Superior temporal gyrus (tissue), 1 donor: ENCODE data around the gene EIF3J.
"Not testable (repeated sequence)": the region's sequence is repeated elsewhere in the genome, so short reads cannot be mapped to it uniquely, and the experiment has no call there.

Source experiments
- DNase-seq: peaks from one replicate; pipeline ENCODE4 v3.0.0-alpha.2; 2016; ENCODE audit errors: extremely low spot score

The EIF3J gene

DNA sequence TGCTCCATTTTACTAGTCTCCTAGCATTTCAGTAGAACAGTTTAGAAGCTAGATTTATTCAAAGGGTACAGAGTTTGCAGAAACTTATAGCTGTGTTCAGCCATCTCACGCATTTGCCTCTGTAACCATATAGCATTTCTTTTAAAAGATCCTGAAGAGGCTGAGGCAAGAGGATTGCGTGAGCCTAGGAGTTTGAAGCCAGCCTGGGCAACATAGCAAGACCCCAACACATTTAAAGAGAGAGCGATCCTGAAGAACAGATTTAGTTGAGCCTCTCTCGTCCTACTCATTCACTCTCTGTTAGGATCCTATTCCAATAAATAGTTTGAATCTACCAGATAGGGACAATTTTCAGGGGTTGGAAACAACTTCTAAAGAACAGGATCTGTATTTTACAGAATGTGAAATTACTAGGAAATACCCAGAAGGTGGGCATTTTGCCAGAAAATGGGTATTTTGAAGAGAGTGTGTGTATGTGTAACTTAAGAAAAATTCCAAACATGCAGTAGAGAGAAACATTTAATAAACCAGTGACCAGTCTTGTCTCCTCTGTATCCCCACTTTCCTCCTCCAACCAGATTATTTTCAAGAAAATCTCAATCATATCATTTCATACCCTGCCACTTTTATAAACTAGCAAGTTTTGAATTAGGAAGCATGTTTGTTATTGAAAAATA is 4.5 kb downstream of the EIF3J start:
- DNase-seq: peak; percentile 14

DNA sequence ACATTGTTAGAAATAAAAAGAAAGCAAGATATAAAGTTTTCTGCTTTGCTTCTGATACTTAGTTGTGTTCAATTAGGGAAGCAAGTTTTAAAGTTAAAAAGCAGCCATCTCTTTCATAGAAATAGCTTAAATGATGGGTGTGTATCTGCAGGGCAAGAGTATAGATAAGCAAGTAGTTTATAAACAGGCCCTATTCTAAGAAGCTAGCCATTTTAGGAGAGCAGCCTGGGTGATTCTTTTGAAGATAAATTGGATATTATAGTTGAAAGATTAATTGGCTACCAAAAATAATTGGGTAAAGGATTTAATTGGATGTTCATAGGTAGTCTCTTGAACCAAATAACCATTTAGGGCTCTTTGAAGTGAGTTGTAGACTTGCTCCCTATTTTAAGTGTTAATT is 5.6 kb downstream of the EIF3J start:
- no peak for DNase-seq

DNA sequence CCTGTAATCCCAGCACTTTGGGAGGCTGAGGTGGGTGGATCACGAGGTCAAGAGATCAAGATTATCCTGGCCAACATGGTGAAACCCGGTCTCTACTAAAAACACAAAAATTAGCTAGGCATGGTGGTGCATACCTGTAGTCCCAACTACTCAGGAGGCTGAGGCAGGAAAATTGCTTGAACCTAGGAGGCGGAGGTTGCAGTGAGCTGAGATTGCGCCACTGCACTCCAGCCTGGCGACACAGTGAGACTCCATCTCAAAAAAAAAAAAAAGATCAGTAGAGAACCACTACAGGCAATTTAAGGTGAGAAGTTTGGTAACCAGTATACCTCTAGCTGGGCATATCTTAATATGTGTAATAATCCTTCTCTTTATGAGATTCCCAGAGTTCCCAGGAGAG is 7.8 kb downstream of the EIF3J start:
- DNase-seq: not testable (repeated sequence)

DNA sequence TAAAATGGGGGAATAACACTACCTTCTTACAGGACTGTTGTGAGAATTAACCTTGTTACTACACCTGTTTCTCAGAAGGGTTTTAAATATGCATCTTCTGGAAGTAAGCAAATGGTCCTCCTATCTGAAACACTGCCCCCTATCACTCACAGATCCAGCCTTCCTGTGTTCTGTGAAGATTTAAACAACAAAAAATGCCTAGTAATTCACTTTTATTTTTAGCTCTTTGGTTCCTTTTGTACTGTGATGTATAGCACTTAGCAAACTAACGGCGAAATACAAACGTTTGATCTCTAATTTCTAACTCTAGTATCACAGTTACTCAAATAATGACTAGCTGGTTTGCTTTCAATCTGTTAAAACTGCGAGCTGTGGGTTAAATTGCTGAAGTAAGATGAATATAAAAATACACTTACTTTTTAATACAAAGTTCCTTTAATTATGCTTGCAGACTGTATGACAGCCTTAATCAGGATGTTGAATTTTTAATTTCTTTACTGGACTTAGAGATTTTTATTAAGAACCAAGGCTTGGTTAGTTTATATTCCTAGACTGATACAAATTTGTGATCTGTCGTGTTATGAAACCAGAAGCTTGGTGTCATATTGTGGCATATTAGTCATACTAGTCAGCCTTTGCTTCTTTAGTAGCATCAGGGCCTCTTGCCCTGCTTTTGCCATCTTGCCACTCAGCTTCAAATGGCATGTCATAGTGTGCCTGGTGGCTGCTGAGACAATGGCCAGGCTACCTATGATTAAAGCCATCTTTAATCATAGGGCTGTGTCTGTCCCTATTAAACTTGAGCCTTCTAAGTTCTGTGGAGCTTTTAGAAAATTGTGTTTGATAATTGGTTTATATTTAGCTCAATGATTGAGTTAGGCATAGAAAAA is 9.2 kb downstream of the EIF3J start:
- DNase-seq: peak; percentile 50

DNA sequence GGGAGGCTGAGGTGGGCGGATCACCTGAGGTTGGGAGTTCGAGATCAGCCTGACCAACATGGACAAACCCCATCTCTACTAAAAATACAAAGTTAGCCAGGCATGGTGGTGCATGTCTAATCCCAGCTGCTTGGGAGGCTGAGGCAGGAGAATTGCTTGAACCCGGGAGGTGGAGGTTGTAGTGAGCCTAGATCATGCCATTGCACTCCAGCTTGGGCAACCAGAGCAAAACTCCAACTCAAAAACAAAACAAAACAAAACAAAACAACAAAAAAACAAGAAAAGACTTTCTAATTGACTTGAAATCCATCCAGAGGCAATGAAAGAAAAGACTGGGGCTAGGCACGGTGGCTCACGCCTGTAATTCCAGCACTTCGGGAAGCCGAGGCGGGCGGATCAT is 12.2 kb downstream of the EIF3J start:
- not testable (repeated sequence) for DNase-seq

DNA sequence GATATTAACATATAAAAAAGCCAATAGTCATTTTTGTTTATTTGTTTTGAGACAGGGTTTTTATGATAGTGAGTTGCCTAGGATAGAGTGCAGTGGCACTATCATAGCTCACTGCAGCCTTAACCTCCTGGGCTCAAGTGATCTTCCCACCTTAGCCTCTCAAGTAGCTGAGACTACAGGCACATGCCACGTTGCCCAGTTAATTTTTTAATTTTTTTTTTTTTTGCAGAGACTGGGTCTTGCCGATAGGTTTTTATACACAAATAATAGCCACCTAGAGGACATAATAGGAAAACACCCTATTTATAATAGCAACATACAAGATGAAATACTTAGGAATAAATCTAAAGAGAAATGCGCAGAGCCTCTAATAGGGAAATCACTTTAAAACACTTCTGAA is 13.3 kb downstream of the EIF3J start:
- DNase-seq: peak; percentile 21

DNA sequence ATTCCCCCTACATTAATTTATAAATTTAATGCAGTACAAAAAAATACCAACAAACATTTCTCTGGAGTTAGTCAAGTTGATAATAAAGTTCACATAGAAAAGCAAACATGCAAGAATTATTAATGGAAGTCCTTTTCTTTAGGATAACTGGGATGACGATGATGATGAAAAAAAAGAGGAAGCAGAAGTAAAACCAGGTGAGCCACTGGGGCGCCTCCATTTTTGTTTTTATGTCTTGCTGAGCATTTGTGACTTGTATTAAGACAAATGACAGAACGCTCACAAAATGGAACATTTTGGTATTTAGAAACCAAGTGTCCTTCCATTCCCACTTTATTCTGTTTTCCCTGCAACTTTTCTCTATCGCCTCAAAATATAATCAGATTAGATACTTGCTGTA is 13.8 kb downstream of the EIF3J start:
- DNase-seq: no peak

DNA sequence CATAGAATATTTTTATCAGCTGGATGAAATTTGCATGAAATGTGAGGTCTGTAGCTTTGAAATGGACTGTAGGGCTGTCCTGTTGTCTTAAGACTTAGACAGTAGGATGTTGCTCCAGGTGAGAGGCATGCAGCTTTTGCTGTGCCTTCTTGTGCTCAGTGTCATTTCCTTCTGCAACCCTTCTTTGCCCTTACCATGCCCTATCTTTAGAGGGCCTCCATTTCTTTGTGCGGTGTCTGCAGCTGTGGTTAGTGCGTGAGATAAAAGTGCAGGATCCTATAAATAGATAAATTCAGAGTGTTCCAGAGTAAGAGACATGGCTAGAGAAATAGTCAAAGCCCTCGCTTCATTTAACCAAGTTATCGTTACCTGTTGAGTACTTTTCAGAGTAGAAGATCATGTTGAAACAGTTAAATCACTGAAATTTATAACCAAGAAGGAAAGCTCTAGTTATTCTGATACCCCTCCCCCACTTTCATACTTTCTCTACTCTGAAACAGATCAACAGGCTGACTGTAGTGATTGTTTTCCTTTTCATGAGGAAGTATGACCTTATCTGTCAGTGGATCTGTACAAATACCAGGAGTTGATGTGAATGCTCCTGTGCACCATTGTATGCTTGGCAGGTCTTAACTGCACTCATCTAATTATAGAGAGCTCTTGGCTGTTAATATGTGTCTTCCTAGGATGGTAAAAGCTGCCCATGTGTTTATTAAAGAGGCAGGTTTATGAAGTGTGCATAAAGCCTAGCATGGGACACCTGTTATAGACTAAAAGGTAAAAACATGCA is 18.2 kb downstream of the EIF3J start:
- DNase-seq: no peak

DNA sequence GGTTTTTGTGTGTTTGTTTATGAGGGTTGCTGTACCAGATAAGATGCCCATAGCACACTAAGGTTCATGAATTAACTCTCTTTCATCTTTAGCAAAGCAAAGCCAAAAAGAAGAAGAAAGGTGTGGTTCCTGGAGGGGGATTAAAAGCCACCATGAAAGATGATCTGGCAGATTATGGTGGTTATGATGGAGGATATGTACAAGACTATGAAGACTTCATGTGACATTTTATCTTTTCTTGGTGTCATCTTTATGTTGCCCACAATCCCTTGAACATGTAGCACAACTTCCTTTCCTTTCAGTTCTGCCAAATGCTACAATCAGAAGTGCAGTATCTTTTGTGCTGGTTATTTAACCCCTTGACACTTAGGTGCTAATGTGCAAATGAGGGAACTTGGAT is 24.0 kb downstream of the EIF3J start:
- DNase-seq: not testable (repeated sequence)

DNA sequence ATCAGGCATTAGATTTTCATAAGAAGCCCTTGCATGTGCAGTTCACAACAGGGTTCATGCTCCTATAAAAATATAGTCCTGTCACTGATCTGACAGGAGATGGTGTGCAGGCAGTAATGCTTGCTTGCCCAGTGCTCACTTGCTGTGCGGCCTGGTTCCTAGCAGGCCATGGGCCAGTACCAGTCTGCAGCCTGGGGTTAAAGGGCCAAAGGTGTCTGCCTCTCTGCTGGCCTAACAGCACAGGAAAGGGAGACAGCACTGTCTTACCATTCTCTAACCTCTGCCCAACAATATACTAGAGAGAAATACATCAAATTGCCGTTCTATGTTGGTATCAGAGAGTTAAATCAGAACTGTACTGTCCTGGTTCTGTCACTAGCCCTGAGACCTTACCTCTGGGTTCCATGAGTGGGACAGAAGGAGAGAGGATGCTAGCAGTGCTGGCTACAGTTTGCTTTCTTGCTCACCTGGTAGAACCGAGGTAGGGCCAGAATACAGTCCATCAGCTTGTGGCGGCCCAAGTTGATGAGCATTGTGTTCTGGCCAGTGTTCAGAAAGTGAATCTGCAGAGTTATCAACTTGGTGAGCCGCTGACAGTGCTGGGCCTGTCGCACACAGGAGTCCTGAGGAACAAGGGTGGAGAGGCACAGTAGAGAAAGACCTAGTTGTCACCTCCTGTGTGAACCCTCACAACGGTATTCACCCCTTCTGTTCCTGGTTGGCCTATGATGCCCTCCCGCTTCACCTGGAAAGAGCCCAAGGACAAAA is 28.6 kb downstream of the EIF3J start:
- DNase-seq: no peak

DNA sequence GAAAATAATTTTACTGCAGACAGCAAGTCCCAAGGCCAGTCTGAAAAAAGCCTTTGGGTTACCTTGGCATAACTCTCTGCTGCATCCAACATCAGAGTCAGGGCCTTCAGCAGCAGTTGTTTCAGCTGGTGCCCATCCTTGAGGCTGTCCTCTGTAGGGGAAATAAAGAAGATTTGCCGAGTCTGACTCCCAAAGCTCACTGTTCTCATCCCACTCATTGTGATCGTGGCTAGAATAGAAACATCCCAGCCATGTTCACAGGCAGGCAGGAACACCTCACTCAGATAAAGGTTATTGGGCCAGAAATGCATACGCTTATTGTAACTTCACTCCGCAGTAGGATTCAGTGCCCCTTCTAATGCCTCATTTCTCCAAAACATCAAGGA is 29.2 kb downstream of the EIF3J start:
- DNase-seq: peak; percentile 16

DNA sequence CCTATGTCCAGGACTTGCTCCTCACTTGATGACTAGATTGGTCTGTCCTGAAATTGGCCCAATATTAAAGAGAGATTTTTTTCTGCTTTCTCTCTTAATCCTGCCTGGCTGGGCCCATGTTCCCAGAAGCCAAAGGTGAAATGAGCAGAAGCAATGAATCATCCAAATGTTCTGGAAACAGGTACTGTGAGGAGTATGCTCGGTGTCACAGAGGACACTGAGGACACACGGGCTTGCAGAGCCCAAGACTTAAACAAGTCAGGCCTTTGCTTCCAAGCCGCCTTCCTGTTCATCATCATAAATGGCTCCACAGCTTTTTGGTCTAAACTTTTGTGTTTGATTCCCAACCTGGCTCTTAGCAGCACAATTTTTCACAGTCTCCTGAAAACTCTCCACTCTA is 31.4 kb downstream of the EIF3J start:
- DNase-seq: no peak

DNA sequence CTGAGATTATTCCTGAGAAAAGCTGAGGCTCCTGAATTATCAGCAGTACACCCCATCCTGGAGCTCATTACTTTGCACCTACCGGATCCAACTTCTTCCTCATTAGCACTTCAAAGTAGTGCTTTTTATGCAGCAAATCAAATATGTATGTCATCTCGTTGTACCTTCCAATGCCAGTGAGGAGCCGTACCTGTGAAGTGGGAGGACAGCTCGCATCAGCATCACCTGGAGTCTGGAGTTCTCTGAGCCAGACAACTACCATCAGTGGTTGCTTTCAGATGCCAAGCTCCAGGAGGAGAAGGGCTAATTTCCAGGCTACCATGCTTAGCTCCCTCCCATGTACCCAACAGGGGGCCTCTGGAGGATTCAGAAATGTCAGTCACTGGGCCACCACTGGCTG is 32.4 kb downstream of the EIF3J start:
- DNase-seq: no peak

DNA sequence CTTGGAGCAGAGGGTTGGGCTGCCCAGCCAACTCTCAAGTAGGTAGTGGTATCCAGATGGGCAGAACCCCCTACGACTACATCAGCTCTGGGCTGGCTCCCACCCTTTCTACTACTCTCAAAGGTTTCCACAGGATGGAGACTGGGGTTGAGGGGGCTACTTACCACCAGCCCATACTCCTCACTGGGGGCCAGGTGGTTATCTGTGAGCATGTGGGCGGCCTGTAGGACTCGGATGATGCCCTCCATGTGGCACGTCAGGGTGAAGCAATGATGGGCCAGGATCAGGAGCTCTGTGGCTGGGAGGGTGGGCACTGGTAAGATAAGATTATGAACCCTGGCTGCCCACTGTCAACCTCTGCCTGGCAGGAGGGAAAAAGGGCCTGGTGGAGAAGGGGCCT is 33.4 kb downstream of the EIF3J start:
- DNase-seq: no peak

DNA sequence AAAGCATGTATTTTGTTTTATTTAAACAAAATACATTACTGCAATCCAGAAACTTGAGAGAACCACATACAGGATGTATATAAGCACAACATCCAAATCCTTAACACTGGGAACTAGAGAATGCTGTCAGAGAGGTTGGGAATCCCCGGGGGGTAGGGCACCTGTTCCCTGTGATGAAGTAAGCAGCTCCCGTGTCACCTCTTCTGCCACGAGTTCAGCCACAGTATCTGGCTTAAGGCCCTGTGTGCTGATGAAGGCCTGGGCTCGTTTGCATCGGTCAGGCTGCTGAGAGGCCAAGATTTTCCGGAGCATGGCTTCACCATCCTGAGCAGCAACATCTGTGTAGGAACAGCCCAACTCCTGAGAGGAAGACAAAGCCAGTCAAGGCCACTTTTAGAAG is 36.4 kb downstream of the EIF3J start:
- no peak for DNase-seq

DNA sequence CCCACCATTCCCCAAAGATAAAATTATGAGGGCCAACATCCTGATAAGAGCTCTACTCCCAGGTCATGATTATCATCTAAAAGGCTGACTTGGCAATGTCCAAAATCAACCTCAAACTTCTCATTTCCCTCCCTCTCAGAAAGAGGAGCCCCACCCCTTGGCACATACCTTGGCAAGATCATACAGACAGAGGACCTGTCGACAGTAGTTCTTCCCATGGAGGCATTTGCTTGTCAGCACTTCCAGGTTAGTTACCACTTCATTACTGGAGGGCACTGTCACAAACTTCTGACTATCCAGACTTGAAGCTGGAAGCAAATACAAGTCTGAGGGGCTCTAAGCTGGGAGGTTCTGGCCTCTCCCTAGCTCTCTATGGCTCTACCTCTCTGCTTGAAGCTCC is 37.8 kb downstream of the EIF3J start:
- DNase-seq: peak; percentile 2

DNA sequence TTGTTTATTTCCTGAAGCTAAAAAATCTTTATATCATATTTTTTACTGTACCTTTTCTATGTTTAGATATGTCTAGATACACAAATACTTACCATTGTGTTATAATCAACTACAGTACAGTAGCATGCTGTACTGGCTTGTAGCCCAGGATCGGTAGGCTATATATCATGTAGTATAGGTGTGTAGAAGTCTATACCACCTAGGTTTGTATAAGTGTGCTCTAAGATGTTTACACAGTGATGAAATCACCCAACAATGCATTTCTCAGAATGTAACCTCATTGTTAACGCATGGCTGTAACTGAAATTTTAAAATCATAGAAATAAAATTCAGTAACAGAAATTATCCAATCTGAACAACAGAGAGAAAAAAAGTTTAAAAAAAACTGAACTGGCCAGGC is 43.2 kb downstream of the EIF3J start:
- DNase-seq: no peak

DNA sequence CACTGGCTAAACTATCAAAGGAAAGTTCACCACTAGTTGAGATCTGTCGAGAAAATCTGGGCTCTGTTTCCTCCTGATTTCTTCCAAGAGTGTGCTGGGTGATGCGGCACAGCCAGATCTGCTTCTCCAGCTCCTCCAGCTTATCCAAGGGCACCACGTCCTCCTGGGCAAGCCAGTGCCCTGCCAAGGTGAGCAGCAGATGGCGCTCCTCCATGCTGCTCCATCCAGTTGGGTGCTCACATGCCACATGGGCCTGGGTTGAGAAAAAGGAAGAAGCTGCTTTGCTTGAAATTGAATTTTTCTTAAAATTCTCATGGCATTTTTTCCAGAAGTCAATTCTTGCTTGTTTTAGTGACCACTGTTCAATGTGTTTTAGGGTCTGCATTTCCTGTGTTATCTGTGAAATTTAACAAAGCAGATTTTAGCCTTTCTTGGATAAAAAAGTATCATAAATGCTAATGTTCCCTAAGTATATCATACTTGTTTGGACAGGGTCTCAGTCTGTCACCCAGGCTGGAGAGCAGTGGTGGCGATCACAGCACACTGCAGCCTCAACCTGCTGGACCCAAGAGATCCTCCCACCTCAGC is 47.3 kb downstream of the EIF3J start:
- DNase-seq: no peak

DNA sequence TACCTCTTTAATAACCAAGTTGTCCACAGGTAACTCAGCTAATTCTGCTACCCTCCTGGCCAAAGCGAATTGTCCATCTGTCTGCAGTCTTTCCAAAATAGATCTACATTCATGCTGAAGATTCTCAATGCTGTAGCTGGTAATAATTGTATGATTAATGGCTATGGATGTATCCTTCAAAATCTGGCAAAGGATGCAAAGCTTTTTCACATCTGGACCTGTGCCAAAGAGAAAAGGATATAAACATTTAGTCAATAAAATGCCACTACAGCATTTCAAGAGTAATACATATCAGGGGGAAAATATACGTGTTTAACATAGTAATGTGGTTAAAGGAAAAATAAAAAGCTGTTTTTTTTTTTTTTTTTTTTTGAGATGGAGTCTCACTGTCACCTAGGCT is 48.7 kb downstream of the EIF3J start:
- DNase-seq: no peak

DNA sequence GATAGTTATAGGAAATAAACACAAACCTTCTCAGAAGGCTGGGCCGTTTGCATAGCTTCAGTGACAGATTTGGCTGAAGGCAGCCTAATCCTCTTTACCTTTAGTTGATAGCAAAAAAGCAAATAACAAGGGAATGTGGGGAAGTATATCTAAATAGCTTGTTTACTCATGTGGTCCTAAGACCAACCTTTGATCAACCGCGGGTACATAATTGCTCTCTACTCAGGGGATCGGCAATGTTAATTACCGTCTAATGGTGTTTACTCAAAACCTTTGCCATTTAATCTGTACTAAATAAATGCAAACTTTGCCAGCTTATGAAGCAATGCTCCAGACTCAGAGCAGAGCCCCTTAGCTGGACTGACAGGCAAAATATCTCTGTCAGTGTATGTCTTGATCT is 51.6 kb downstream of the EIF3J start:
- no peak for DNase-seq

DNA sequence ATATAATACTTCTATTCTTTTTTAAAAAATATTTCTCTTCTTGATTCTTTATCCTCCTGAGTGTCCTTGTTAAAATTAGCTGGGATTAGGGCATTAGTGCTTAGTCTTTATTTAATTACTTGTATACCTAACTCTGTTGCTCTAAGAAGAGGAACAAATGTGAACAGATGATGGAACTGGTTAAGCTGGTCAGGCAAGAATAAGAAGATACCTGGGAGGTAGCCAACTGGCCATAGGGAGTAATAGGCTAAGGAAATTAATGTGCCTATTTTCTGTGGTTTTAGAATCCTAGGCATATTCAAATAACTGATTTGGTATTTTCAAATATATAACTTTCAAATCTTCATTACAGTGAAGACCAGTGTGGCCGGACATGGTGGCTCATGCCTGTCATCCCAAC is 54.4 kb downstream of the EIF3J start:
- DNase-seq: no peak
